Right forelimb (tissue), 1 donor: ENCODE data around the gene ABCB4.
"Not testable (repeated sequence)": the region's sequence is repeated elsewhere in the genome, so short reads cannot be mapped to it uniquely, and the experiment has no call there.

Source experiments
- DNase-seq: peaks from one replicate; pipeline ENCODE4 v3.0.0-alpha.2; 2018

Gene ABCB4

GRCh38 chr7:87474533-87475358 is 734 bp downstream of the ABCB4 start:
- no peak for DNase-seq

- no peak for DNase-seq
Measured at GRCh38 chr7:87473986-87474385, 1.5 kb downstream of the ABCB4 start.

GRCh38 chr7:87473192-87473591 is 2.3 kb downstream of the ABCB4 start:
- no peak for DNase-seq

- DNase-seq: no peak
Measured at GRCh38 chr7:87471473-87471872, 4.0 kb downstream of the ABCB4 start.

- not testable (repeated sequence) for DNase-seq
Measured at GRCh38 chr7:87469204-87469603, 6.3 kb downstream of the ABCB4 start.

- DNase-seq: not testable (repeated sequence)
Measured at GRCh38 chr7:87465534-87465880, 10.0 kb downstream of the ABCB4 start.

- not testable (repeated sequence) for DNase-seq
Measured at GRCh38 chr7:87464830-87465533, 10.5 kb downstream of the ABCB4 start.

GRCh38 chr7:87463982-87464381 is 11.5 kb downstream of the ABCB4 start:
- no peak for DNase-seq

- DNase-seq: not testable (repeated sequence)
Measured at GRCh38 chr7:87460444-87460843, 15.0 kb downstream of the ABCB4 start.

GRCh38 chr7:87459941-87460340 is 15.5 kb downstream of the ABCB4 start:
- DNase-seq: no peak

- DNase-seq: no peak
Measured at GRCh38 chr7:87458148-87458547, 17.3 kb downstream of the ABCB4 start.

- no peak for DNase-seq
Measured at GRCh38 chr7:87456247-87456646, 19.2 kb downstream of the ABCB4 start.

- DNase-seq: no peak
Measured at GRCh38 chr7:87452279-87452678, 23.2 kb downstream of the ABCB4 start.

- DNase-seq: no peak
Measured at GRCh38 chr7:87451187-87451586, 24.3 kb downstream of the ABCB4 start.

- no peak for DNase-seq
Measured at GRCh38 chr7:87450706-87451105, 24.8 kb downstream of the ABCB4 start.

- DNase-seq: no peak
Measured at GRCh38 chr7:87448388-87448787, 27.1 kb downstream of the ABCB4 start.

GRCh38 chr7:87447116-87447635 is 28.3 kb downstream of the ABCB4 start:
- DNase-seq: no peak

GRCh38 chr7:87445897-87446296 is 29.6 kb downstream of the ABCB4 start:
- no peak for DNase-seq

- no peak for DNase-seq
Measured at GRCh38 chr7:87435546-87435945, 39.9 kb downstream of the ABCB4 start.

- no peak for DNase-seq
Measured at GRCh38 chr7:87432536-87432935, 42.9 kb downstream of the ABCB4 start.

GRCh38 chr7:87427288-87427687 is 48.2 kb downstream of the ABCB4 start:
- DNase-seq: no peak

GRCh38 chr7:87426160-87426559 is 49.3 kb downstream of the ABCB4 start:
- DNase-seq: no peak

GRCh38 chr7:87424075-87424474 is 51.4 kb downstream of the ABCB4 start:
- DNase-seq: no peak

GRCh38 chr7:87420173-87420572 is 55.3 kb downstream of the ABCB4 start:
- no peak for DNase-seq
